ENCODE measurements around the gene MS4A10. TPM values are rescaled to one million over a fixed set of nuclear protein-coding genes. Genes with fewer than 3 reads are reported as not detected.
A peak's percentile ranks its signal among the peaks of the same experiment; 100 is the strongest.

Gene MS4A10
- total and polyA plus RNA-seq, 2 experiments from 2014 or later, result not detected

DNA sequence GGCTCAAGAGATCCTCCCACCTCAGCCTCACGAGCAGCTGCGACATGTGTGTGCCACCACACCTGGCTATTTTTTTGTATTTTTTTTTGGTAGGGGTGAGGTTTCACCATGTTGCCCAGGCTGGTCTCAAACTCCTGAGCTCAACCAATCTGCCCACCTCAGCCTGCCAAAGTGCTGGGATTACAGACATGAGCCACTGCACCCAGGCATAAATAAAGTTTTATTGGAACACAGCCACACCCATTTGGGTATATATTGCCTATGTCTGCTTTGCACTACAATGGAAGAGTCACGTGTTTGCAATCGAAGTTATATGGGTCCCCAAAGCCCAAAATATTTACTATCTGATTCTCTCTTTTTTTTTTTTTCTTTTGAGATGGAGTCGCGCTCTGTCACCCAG, 30.2 kb upstream of the MS4A10 start (continued):
- TF ChIP-seq, protein P1, sequence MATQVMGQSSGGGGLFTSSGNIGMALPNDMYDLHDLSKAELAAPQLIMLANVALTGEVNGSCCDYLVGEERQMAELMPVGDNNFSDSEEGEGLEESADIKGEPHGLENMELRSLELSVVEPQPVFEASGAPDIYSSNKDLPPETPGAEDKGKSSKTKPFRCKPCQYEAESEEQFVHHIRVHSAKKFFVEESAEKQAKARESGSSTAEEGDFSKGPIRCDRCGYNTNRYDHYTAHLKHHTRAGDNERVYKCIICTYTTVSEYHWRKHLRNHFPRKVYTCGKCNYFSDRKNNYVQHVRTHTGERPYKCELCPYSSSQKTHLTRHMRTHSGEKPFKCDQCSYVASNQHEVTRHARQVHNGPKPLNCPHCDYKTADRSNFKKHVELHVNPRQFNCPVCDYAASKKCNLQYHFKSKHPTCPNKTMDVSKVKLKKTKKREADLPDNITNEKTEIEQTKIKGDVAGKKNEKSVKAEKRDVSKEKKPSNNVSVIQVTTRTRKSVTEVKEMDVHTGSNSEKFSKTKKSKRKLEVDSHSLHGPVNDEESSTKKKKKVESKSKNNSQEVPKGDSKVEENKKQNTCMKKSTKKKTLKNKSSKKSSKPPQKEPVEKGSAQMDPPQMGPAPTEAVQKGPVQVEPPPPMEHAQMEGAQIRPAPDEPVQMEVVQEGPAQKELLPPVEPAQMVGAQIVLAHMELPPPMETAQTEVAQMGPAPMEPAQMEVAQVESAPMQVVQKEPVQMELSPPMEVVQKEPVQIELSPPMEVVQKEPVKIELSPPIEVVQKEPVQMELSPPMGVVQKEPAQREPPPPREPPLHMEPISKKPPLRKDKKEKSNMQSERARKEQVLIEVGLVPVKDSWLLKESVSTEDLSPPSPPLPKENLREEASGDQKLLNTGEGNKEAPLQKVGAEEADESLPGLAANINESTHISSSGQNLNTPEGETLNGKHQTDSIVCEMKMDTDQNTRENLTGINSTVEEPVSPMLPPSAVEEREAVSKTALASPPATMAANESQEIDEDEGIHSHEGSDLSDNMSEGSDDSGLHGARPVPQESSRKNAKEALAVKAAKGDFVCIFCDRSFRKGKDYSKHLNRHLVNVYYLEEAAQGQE (IDR thresholded peaks at IDR 0.05; ENCODE audit: unreplicated experiment), result no peak
- TF ChIP-seq EZH2 (IDR thresholded peaks at IDR 0.05; ENCODE audit: low read depth, unreplicated experiment) (no peak), ZNF114 (CRISPR knock-in tag; IDR thresholded peaks at IDR 0.05) (no peak), NANOG (IDR thresholded peaks at IDR 0.05; ENCODE audit: borderline replicate concordance) (no peak), CREB1 (CRISPR knock-in tag; IDR thresholded peaks at IDR 0.05; ENCODE audit: low read depth) (no peak), EZH2phosphoT487 (IDR thresholded peaks at IDR 0.05; ENCODE audit: unreplicated experiment) (no peak)
- TF ChIP-seq, protein P2, sequence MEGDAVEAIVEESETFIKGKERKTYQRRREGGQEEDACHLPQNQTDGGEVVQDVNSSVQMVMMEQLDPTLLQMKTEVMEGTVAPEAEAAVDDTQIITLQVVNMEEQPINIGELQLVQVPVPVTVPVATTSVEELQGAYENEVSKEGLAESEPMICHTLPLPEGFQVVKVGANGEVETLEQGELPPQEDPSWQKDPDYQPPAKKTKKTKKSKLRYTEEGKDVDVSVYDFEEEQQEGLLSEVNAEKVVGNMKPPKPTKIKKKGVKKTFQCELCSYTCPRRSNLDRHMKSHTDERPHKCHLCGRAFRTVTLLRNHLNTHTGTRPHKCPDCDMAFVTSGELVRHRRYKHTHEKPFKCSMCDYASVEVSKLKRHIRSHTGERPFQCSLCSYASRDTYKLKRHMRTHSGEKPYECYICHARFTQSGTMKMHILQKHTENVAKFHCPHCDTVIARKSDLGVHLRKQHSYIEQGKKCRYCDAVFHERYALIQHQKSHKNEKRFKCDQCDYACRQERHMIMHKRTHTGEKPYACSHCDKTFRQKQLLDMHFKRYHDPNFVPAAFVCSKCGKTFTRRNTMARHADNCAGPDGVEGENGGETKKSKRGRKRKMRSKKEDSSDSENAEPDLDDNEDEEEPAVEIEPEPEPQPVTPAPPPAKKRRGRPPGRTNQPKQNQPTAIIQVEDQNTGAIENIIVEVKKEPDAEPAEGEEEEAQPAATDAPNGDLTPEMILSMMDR (conservative IDR thresholded peaks at IDR 0.05; ENCODE audit: low read depth in 2 of 2), result no peak

DNA sequence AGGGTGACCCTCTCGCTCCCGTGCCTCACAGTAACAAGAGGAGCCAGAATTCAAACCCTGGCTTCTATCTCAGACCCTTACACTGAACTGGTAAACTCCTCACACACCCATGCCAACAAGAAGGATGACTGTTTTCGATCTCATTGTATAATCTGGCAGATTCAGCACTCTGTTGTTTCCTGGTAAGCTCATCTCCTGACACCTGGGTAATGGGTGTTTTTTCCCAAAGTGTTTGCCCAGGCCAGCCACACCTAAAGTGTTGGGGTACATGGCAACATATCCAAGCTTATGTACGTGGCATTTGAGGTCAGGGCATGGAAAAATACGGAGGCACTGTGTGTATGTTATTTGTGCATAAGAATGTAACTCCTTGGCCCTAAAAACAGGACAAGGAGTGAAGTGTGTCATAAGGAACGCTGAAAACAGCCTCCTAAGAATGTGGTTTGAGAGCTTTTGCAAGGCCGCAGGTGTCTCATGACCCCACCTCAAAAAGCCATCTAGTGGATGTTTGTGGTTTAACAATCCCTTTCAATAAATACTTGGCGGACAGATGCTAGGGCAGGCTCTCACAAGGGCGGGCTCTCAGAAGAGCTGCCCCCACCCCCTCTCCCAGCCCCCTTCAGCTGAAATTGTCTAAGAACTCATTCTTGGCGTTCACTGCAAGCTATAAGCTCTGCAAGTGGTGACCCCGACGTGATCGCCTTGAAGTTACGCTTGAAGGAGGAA, 28.7 kb upstream of the MS4A10 start, which contains the start of gene MS4A15:
MS4A15 (plus strand) TSS at position 561 of the 726 bp plus-strand sequence. CDS start 6,867 bp downstream, outside the sequence.
- no peak within 1 kb of the TSS; the same call in 1 of the 2 replicates for H3K27ac Mint-ChIP-seq

More for the DNA sequence above, 28.7 kb upstream of the MS4A10 start, which contains the start of gene MS4A15:
- Histone ChIP-seq H3K4me2 (no peak within 1 kb of the TSS), H3K79me2 (replicated peaks; ENCODE audit: insufficient read depth) (no peaks in the 10 kb centered on the region), H3K36me3 (ENCODE audit: insufficient read depth) (no peaks in the 10 kb centered on the region), H3K27ac (ENCODE audit: low read depth) (no peak within 1 kb of the TSS), H4K20me1 (replicated peaks; ENCODE audit: insufficient read depth) (no peaks in the 10 kb centered on the region), H3K4me3 (no peak within 1 kb of the TSS), H3K27me3 (ENCODE audit: insufficient read depth) (no peaks in the 10 kb centered on the region), H3F3A (replicated peaks; ENCODE audit: low read depth) (no peaks in the 10 kb centered on the region), H2AFZ (peak within 1 kb of the TSS; percentile 49; the same call in 1 of the 2 replicates), H3K4me1 (ENCODE audit: insufficient read depth) (no peaks in the 10 kb centered on the region), H3K9me2 (ENCODE audit: insufficient read depth) (no peaks in the 10 kb centered on the region)
- Mint-ChIP-seq H3K9me3 (peaks cover 7% of the 10 kb centered on the region; the same call in 1 of the 3 replicates), H3K27me3 (ENCODE audit: insufficient read depth, low read depth, poor library complexity) (peaks cover 4% of the 10 kb centered on the region), H3K36me3 (ENCODE audit: low read depth) (no peaks in the 10 kb centered on the region), H3K4me1 (no peaks in the 10 kb centered on the region), H3K4me3 (no peak within 1 kb of the TSS)
- peak; percentile 90 for DNase-seq (ENCODE audit: low spot score)
- TF ChIP-seq, protein P3, sequence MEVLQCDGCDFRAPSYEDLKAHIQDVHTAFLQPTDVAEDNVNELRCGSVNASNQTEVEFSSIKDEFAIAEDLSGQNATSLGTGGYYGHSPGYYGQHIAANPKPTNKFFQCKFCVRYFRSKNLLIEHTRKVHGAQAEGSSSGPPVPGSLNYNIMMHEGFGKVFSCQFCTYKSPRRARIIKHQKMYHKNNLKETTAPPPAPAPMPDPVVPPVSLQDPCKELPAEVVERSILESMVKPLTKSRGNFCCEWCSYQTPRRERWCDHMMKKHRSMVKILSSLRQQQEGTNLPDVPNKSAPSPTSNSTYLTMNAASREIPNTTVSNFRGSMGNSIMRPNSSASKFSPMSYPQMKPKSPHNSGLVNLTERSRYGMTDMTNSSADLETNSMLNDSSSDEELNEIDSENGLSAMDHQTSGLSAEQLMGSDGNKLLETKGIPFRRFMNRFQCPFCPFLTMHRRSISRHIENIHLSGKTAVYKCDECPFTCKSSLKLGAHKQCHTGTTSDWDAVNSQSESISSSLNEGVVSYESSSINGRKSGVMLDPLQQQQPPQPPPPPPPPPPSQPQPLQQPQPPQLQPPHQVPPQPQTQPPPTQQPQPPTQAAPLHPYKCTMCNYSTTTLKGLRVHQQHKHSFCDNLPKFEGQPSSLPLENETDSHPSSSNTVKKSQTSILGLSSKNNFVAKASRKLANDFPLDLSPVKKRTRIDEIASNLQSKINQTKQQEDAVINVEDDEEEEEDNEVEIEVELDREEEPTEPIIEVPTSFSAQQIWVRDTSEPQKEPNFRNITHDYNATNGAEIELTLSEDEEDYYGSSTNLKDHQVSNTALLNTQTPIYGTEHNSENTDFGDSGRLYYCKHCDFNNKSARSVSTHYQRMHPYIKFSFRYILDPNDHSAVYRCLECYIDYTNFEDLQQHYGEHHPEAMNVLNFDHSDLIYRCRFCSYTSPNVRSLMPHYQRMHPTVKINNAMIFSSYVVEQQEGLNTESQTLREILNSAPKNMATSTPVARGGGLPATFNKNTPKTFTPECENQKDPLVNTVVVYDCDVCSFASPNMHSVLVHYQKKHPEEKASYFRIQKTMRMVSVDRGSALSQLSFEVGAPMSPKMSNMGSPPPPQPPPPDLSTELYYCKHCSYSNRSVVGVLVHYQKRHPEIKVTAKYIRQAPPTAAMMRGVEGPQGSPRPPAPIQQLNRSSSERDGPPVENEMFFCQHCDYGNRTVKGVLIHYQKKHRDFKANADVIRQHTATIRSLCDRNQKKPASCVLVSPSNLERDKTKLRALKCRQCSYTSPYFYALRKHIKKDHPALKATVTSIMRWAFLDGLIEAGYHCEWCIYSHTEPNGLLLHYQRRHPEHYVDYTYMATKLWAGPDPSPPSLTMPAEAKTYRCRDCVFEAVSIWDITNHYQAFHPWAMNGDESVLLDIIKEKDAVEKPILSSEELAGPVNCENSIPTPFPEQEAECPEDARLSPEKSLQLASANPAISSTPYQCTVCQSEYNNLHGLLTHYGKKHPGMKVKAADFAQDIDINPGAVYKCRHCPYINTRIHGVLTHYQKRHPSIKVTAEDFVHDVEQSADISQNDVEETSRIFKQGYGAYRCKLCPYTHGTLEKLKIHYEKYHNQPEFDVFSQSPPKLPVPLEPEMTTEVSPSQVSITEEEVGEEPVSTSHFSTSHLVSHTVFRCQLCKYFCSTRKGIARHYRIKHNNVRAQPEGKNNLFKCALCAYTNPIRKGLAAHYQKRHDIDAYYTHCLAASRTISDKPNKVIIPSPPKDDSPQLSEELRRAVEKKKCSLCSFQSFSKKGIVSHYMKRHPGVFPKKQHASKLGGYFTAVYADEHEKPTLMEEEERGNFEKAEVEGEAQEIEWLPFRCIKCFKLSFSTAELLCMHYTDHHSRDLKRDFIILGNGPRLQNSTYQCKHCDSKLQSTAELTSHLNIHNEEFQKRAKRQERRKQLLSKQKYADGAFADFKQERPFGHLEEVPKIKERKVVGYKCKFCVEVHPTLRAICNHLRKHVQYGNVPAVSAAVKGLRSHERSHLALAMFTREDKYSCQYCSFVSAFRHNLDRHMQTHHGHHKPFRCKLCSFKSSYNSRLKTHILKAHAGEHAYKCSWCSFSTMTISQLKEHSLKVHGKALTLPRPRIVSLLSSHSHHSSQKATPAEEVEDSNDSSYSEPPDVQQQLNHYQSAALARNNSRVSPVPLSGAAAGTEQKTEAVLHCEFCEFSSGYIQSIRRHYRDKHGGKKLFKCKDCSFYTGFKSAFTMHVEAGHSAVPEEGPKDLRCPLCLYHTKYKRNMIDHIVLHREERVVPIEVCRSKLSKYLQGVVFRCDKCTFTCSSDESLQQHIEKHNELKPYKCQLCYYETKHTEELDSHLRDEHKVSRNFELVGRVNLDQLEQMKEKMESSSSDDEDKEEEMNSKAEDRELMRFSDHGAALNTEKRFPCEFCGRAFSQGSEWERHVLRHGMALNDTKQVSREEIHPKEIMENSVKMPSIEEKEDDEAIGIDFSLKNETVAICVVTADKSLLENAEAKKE (CRISPR knock-in tag; IDR thresholded peaks at IDR 0.05), result no peak
- TF ChIP-seq, protein P2 (conservative IDR thresholded peaks at IDR 0.05; ENCODE audit: low read depth in 2 of 2), result peak; percentile 64
- TF ChIP-seq JUNB (IDR thresholded peaks at IDR 0.05; ENCODE audit: unreplicated experiment), result no peak
- ATAC-seq, result peak; percentile 91

All from GM23338 (cell line).